OCI-LY1 (cell line): ENCODE results near the gene LAMA3.

Experiments used
- EZH2 ChIP-seq: fragments of 200-600 bp; sonication (generic), shearing (Covaris generic); IDR thresholded peaks from 2 replicates; pipeline ENCODE4 v1.8.0; 2017; ENCODE audit warnings: borderline replicate concordance, mixed run types, mild to moderate bottlenecking, antibody characterized with exemption, low read length, moderate library complexity, mixed read lengths
- TF ChIP-seq, protein P1 (sequence below): fragments of 200-600 bp; sonication (generic), shearing (Covaris generic); IDR thresholded peaks from 2 replicates; pipeline ENCODE4 v1.5.1; 2017; ENCODE audit warnings: mild to moderate bottlenecking, antibody characterized with exemption, low read length, moderate library complexity, mixed read lengths

- TF ChIP-seq, protein P1, sequence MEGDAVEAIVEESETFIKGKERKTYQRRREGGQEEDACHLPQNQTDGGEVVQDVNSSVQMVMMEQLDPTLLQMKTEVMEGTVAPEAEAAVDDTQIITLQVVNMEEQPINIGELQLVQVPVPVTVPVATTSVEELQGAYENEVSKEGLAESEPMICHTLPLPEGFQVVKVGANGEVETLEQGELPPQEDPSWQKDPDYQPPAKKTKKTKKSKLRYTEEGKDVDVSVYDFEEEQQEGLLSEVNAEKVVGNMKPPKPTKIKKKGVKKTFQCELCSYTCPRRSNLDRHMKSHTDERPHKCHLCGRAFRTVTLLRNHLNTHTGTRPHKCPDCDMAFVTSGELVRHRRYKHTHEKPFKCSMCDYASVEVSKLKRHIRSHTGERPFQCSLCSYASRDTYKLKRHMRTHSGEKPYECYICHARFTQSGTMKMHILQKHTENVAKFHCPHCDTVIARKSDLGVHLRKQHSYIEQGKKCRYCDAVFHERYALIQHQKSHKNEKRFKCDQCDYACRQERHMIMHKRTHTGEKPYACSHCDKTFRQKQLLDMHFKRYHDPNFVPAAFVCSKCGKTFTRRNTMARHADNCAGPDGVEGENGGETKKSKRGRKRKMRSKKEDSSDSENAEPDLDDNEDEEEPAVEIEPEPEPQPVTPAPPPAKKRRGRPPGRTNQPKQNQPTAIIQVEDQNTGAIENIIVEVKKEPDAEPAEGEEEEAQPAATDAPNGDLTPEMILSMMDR, result no peak
- no peak for TF ChIP-seq EZH2
These were observed 230.8 kb downstream of the LAMA3 start for GRCh38 chr18:23920054-23920453.
